Measurements from ENCODE around the gene RAB36.
A peak's percentile ranks its signal among the peaks of the same experiment; 100 is the strongest.

The RAB36 gene

DNA sequence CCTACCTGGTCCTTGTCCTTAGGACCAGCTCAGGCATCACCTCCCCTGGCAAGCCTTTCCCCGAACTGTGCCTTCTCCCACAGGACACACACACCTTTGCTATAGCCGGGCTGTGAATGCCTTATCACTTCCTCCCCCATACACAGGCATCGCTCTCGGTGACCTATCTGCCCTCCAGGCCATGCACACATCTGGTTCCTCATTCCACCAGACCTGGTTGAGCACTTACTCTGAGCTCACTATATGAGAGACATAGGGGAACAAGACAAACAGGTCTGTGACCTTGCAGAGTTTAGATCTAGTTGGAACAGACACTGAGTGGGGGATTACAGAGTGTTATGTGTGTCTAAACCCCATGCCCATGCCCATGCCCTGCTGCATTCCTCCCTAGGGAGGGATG is 31.9 kb downstream of the RAB36 start:
- TF ChIP-seq, protein P1, sequence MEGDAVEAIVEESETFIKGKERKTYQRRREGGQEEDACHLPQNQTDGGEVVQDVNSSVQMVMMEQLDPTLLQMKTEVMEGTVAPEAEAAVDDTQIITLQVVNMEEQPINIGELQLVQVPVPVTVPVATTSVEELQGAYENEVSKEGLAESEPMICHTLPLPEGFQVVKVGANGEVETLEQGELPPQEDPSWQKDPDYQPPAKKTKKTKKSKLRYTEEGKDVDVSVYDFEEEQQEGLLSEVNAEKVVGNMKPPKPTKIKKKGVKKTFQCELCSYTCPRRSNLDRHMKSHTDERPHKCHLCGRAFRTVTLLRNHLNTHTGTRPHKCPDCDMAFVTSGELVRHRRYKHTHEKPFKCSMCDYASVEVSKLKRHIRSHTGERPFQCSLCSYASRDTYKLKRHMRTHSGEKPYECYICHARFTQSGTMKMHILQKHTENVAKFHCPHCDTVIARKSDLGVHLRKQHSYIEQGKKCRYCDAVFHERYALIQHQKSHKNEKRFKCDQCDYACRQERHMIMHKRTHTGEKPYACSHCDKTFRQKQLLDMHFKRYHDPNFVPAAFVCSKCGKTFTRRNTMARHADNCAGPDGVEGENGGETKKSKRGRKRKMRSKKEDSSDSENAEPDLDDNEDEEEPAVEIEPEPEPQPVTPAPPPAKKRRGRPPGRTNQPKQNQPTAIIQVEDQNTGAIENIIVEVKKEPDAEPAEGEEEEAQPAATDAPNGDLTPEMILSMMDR (IDR thresholded peaks at IDR 0.05; ENCODE audit: low read length): no peak
- TF ChIP-seq EZH2phosphoT487 (IDR thresholded peaks at IDR 0.05; ENCODE audit: low read length): no peak
- TF ChIP-seq EZH2 (optimal IDR thresholded peaks at IDR 0.05; ENCODE audit: low read depth, low read length): no peak
- H3K9ac ChIP-seq (ENCODE audit: low read length): peak overlapping the region; percentile 50
- peak overlapping the region; percentile 92 for H3K27ac ChIP-seq (ENCODE audit: low read length)

DNA sequence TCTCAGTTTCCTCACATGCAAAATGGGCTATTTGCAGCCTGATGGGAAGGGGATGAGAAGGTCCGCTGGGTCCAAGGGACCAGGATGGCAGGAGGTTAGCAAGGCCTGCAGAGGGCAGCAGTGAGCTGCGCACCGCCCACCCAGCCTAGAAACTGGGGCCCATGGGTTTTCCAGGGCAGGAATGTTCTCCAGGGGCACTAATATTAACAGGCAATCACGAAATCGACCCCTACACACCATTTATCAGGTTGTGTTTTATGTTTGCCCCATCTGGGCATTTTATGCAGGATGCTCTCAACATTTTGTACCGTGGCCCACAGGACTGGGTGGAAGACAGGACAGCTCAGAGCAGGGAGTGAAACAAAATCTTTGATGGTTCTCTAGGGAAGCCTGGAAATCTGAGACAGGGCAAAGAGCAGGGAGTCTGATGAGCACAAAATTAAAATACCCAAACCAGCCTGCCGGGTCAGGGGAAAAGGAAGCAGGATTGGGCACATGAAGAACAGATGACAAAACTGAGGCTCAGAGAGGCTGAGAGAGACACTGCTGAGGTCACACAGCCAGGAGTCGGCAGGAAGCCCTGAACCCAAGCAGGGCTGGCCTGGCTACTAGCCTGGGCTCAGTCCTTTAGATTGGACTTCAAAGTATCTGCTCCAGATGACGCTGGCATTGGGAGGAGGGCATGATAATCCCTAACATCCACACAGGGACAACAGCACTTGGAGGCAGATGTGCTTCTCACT is 33.4 kb downstream of the RAB36 start:
- H3K4me3 ChIP-seq (ENCODE audit: low read length): peak overlapping the region; percentile 66
- peaks cover 68% of the 10 kb centered on the region for H3F3A ChIP-seq (ENCODE audit: insufficient read depth, low read length)
- H3K36me3 ChIP-seq (replicated peaks; ENCODE audit: insufficient read depth, low read length): no peaks in the 10 kb centered on the region
- TF ChIP-seq EZH2phosphoT487 (IDR thresholded peaks at IDR 0.05; ENCODE audit: low read length) (no peak), EZH2 (optimal IDR thresholded peaks at IDR 0.05; ENCODE audit: low read depth, low read length) (no peak)
- TF ChIP-seq, protein P1 (IDR thresholded peaks at IDR 0.05; ENCODE audit: low read length): peak; percentile 98
- DNase-seq: peak; percentile 67
- no peaks in the 10 kb centered on the region for H3K9me2 ChIP-seq (replicated peaks; ENCODE audit: insufficient read depth, low read length)
- H3K9me3 ChIP-seq (replicated peaks; ENCODE audit: insufficient read depth, low read length): no peaks in the 10 kb centered on the region
- H4K20me1 ChIP-seq (ENCODE audit: insufficient read depth, low read length): peaks cover 7% of the 10 kb centered on the region
- no peak overlapping the region for H2AFZ ChIP-seq (ENCODE audit: low read length)
- H3K4me2 ChIP-seq (ENCODE audit: low read depth, low read length): peak overlapping the region; percentile 95
- H3K9ac ChIP-seq (ENCODE audit: low read length): peak overlapping the region; percentile 73; the same call in 1 of the 2 replicates
- H3K79me2 ChIP-seq (ENCODE audit: low read length): peaks cover 53% of the 10 kb centered on the region
- peak overlapping the region; percentile 92; the same call in 1 of the 2 replicates for H3K27ac ChIP-seq (ENCODE audit: low read length)
- no peaks in the 10 kb centered on the region for H3K27me3 ChIP-seq (replicated peaks; ENCODE audit: insufficient read depth, low read length)
- peaks cover 48% of the 10 kb centered on the region for H3K4me1 ChIP-seq (ENCODE audit: low read length)

More for the DNA sequence above, 31.9 kb downstream of the RAB36 start:
- peaks cover 48% of the 10 kb centered on the region for H3K4me1 ChIP-seq (ENCODE audit: low read length)
- no peaks in the 10 kb centered on the region for H3K9me2 ChIP-seq (replicated peaks; ENCODE audit: insufficient read depth, low read length)
- DNase-seq: peak; percentile 83
- H3K9me3 ChIP-seq (replicated peaks; ENCODE audit: insufficient read depth, low read length): no peaks in the 10 kb centered on the region
- H4K20me1 ChIP-seq (ENCODE audit: insufficient read depth, low read length): no peaks in the 10 kb centered on the region
- no peaks in the 10 kb centered on the region for H3K36me3 ChIP-seq (replicated peaks; ENCODE audit: insufficient read depth, low read length)
- no peak overlapping the region for H2AFZ ChIP-seq (ENCODE audit: low read length)
- no peak overlapping the region for H3K4me3 ChIP-seq (ENCODE audit: low read length)
- no peaks in the 10 kb centered on the region for H3K27me3 ChIP-seq (replicated peaks; ENCODE audit: insufficient read depth, low read length)
- H3K79me2 ChIP-seq (ENCODE audit: low read length): peaks cover 38% of the 10 kb centered on the region
- H3F3A ChIP-seq (ENCODE audit: insufficient read depth, low read length): peaks cover 60% of the 10 kb centered on the region
- H3K4me2 ChIP-seq (ENCODE audit: low read depth, low read length): peak overlapping the region; percentile 95

DNA sequence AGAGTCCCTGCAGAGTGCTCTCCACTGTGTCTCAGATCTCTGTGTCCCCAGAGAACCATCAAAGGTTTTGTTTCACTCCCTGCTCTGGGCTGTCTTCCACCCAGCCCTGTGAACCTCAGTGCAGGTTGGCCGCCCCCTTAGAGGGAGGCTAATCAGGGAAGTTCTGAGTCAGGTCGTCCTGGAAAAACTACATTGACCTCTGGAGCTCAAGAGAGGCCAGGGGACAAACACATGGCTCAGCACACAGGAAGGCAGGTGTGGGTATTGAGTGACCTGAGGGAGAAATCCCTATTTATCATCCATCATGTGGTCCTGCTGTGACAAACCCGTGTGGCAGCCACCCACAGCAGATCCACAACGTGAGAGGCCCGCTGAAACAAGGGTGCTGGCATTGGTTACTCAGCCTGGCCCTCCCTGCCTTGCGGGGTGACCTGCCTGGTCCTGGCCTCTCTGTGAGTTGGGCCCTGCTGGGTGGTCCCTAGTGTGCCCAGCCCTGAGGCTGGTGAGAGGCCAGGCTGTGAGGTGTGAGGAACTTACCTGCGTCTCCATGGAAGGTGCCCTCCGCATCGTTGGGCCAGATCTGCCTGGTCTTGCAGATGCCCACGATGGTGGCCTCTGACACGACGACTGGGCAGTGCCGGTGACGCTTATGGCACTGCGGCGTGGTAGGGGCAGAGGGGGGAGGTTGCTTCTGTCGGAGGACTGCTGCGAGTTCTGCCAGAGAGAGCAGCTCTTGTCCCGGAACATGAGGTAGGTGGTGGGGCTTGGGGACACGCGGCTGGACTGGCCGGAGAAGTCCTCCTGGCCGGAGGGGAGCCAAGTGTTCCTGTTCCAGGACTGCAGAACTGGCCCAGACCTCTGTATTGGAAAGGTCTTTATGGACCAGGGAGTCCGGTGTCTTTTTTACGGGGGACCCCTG is 34.4 kb downstream of the RAB36 start:
- H3K79me2 ChIP-seq (ENCODE audit: low read length): peaks cover 62% of the 10 kb centered on the region
- TF ChIP-seq, protein P1 (IDR thresholded peaks at IDR 0.05; ENCODE audit: low read length): no peak
- TF ChIP-seq EZH2phosphoT487 (IDR thresholded peaks at IDR 0.05; ENCODE audit: low read length): no peak
- no peak for TF ChIP-seq EZH2 (optimal IDR thresholded peaks at IDR 0.05; ENCODE audit: low read depth, low read length)
- peaks cover 16% of the 10 kb centered on the region for H4K20me1 ChIP-seq (ENCODE audit: insufficient read depth, low read length)
- peak overlapping the region; percentile 95 for H3K4me2 ChIP-seq (ENCODE audit: low read depth, low read length)
- peaks cover 63% of the 10 kb centered on the region for H3F3A ChIP-seq (ENCODE audit: insufficient read depth, low read length)
- H3K27me3 ChIP-seq (replicated peaks; ENCODE audit: insufficient read depth, low read length): no peaks in the 10 kb centered on the region
- H3K27ac ChIP-seq (ENCODE audit: low read length): peak overlapping the region; percentile 92
- peak overlapping the region; percentile 73 for H3K9ac ChIP-seq (ENCODE audit: low read length)
- H3K4me3 ChIP-seq (ENCODE audit: low read length): peak overlapping the region; percentile 66
- peaks cover 52% of the 10 kb centered on the region for H3K4me1 ChIP-seq (ENCODE audit: low read length)
- no peaks in the 10 kb centered on the region for H3K9me3 ChIP-seq (replicated peaks; ENCODE audit: insufficient read depth, low read length)
- H3K36me3 ChIP-seq (replicated peaks; ENCODE audit: insufficient read depth, low read length): peaks cover under 1% of the 10 kb centered on the region; the same call in 1 of the 2 replicates
- H2AFZ ChIP-seq (ENCODE audit: low read length): peak overlapping the region; percentile 20
- H3K9me2 ChIP-seq (replicated peaks; ENCODE audit: insufficient read depth, low read length): no peaks in the 10 kb centered on the region
- peak; percentile 41 for DNase-seq
